Neural progenitor cell (in vitro differentiated cells): Measurements from ENCODE around the gene HPS6. TPM values are rescaled to one million over a fixed set of nuclear protein-coding genes. Genes with fewer than 3 reads are reported as not detected.

Experiments used
- DNase-seq: peaks from one replicate; pipeline ENCODE4 v3.0.0-alpha.2; 2016; ENCODE audit warnings: low spot score
- H2AFZ ChIP-seq: fragments of 200-600 bp; sonication (generic); replicated peaks from 2 replicates; pipeline ENCODE4 v1.6.1; 2016; ENCODE audit warnings: antibody characterized with exemption
- H3F3A ChIP-seq: fragments of 200-600 bp; sonication (generic); 2 replicates; pipeline ENCODE4 v1.6.1; 2016; ENCODE audit warnings: antibody characterized with exemption, low read depth
- H3K27ac ChIP-seq: fragments of 200-600 bp; sonication (generic); 2 replicates; pipeline ENCODE4 v1.5.1; 2016; ENCODE audit warnings: mild to moderate bottlenecking
- H3K27me3 ChIP-seq: fragments of 200-600 bp; sonication (generic); 2 replicates; pipeline ENCODE4 v1.6.1; 2016; ENCODE audit warnings: mild to moderate bottlenecking, moderate library complexity
- H3K36me3 ChIP-seq: fragments of 200-600 bp; sonication (generic); 2 replicates; pipeline ENCODE4 v1.5.1; 2016
- H3K4me1 ChIP-seq: fragments of 200-600 bp; sonication (generic); 2 replicates; pipeline ENCODE4 v1.6.1; 2016; ENCODE audit warnings: mixed run types
- H3K4me2 ChIP-seq: fragments of 200-600 bp; sonication (generic); 2 replicates; pipeline ENCODE4 v1.6.1; 2016
- H3K4me3 ChIP-seq: fragments of 200-600 bp; sonication (generic); 2 replicates; pipeline ENCODE4 v1.5.1; 2016
- H3K79me2 ChIP-seq: fragments of 200-600 bp; sonication (generic); 2 replicates; pipeline ENCODE4 v1.6.1; 2016; ENCODE audit warnings: low read depth
- H3K9ac ChIP-seq: fragments of 200-600 bp; sonication (generic); 2 replicates; pipeline ENCODE4 v1.6.1; 2016
- H3K9me3 ChIP-seq: fragments of 200-600 bp; sonication (generic); 2 replicates; pipeline ENCODE4 v1.5.1; 2016; ENCODE audit warnings: low read depth
- H4K20me1 ChIP-seq: fragments of 200-600 bp; sonication (generic); 2 replicates; pipeline ENCODE4 v1.6.1; 2016; ENCODE audit warnings: low read depth
- H3K27ac Mint-ChIP-seq: 3 replicates; pipeline ENCODE4 v1.8.0; 2021; ENCODE audit warnings: mixed read lengths
- H3K27me3 Mint-ChIP-seq: 2 replicates; pipeline ENCODE4 v1.8.0; 2022; ENCODE audit warnings: low read depth, mild to moderate bottlenecking, inconsistent platforms, moderate library complexity, mixed read lengths; ENCODE audit not compliant: insufficient read depth
- H3K36me3 Mint-ChIP-seq: 3 replicates; pipeline ENCODE4 v1.8.0; 2021; ENCODE audit warnings: mixed read lengths
- H3K4me1 Mint-ChIP-seq: 3 replicates; pipeline ENCODE4 v1.8.0; 2021; ENCODE audit warnings: mixed read lengths
- H3K4me3 Mint-ChIP-seq: 3 replicates; pipeline ENCODE4 v1.8.0; 2021; ENCODE audit warnings: mild to moderate bottlenecking, moderate library complexity, mixed read lengths
- H3K9me3 Mint-ChIP-seq: 3 replicates; pipeline ENCODE4 v1.8.0; 2020; ENCODE audit warnings: mixed read lengths
- CTCF ChIP-seq: fragments of 200-600 bp; sonication (generic); IDR thresholded peaks from 2 replicates; pipeline ENCODE4 v1.5.1; 2017; ENCODE audit warnings: antibody characterized with exemption, mild to moderate bottlenecking
- EZH2 ChIP-seq: fragments of 200-600 bp; sonication (generic); IDR thresholded peaks from 2 replicates; pipeline ENCODE4 v1.6.1; 2017; ENCODE audit warnings: antibody characterized with exemption, mild to moderate bottlenecking, moderate library complexity
- EZH2phosphoT487 ChIP-seq: fragments of 200-600 bp; sonication (generic); IDR thresholded peaks from 2 replicates; pipeline ENCODE4 v1.6.1; 2017; ENCODE audit warnings: antibody characterized with exemption
- total RNA-seq: library from RNA; depleted of rRNA; stranded (reverse); fragments of >200 nt; gene quantifications from 2 replicates; pipeline ENCODE4 v1.2.3, GENCODE V29; 2015; ENCODE audit warnings: low replicate concordance

The HPS6 gene
- total RNA-seq, 1 donor from 2014 or later: 7.2 TPM

- Histone ChIP-seq H3K79me2 (peaks cover 38% of the 10 kb centered on the region), H3K36me3 (no peaks in the 10 kb centered on the region), H3K27me3 (no peaks in the 10 kb centered on the region), H3K4me3 (no peak overlapping the region), H4K20me1 (peaks cover 39% of the 10 kb centered on the region), H3K9me3 (no peaks in the 10 kb centered on the region), H3K4me1 (no peaks in the 10 kb centered on the region), H3K9ac (no peak overlapping the region), H3K27ac (no peak overlapping the region), H2AFZ (no peak overlapping the region), H3K4me2 (no peak overlapping the region), H3F3A (no peaks in the 10 kb centered on the region)
- H3K4me1 Mint-ChIP-seq: peaks cover 3% of the 10 kb centered on the region
- no peak for TF ChIP-seq CTCF
- no peak for TF ChIP-seq EZH2phosphoT487
- no peak for TF ChIP-seq EZH2
- H3K27ac Mint-ChIP-seq: no peak overlapping the region
- H3K27me3 Mint-ChIP-seq: no peaks in the 10 kb centered on the region
- peaks cover 2% of the 10 kb centered on the region for H3K9me3 Mint-ChIP-seq
- no peak for DNase-seq
- peaks cover 24% of the 10 kb centered on the region for H3K36me3 Mint-ChIP-seq
- H3K4me3 Mint-ChIP-seq: no peak overlapping the region
Measured at GRCh38 chr10:102038410-102038809, 26.7 kb upstream of the HPS6 start.

GRCh38 chr10:102040305-102041050, 24.7 kb upstream of the HPS6 start:
- Histone ChIP-seq H3F3A (no peaks in the 10 kb centered on the region), H3K36me3 (no peaks in the 10 kb centered on the region), H3K9me3 (no peaks in the 10 kb centered on the region), H2AFZ (no peak overlapping the region), H3K4me3 (no peak overlapping the region), H3K27ac (no peak overlapping the region), H3K27me3 (no peaks in the 10 kb centered on the region), H3K79me2 (peaks cover 57% of the 10 kb centered on the region), H3K4me1 (no peaks in the 10 kb centered on the region), H3K9ac (no peak overlapping the region), H3K4me2 (no peak overlapping the region), H4K20me1 (peaks cover 52% of the 10 kb centered on the region)
- Mint-ChIP-seq H3K36me3 (peaks cover 19% of the 10 kb centered on the region), H3K9me3 (peaks cover 2% of the 10 kb centered on the region), H3K27ac (no peak overlapping the region), H3K4me1 (peaks cover 9% of the 10 kb centered on the region), H3K4me3 (no peak overlapping the region), H3K27me3 (no peaks in the 10 kb centered on the region)
- TF ChIP-seq CTCF (no peak), EZH2 (no peak), EZH2phosphoT487 (no peak)
- no peak for DNase-seq

- Histone ChIP-seq H3K27me3 (no peaks in the 10 kb centered on the region), H3K79me2 (peaks cover 97% of the 10 kb centered on the region), H3K9me3 (no peaks in the 10 kb centered on the region), H3F3A (no peaks in the 10 kb centered on the region), H3K4me2 (no peak overlapping the region), H3K9ac (no peak overlapping the region), H3K4me3 (no peak overlapping the region), H3K27ac (no peak overlapping the region), H3K4me1 (no peaks in the 10 kb centered on the region), H3K36me3 (no peaks in the 10 kb centered on the region), H2AFZ (no peak overlapping the region), H4K20me1 (peaks cover 55% of the 10 kb centered on the region)
- no peak overlapping the region for H3K27ac Mint-ChIP-seq
- H3K9me3 Mint-ChIP-seq: no peaks in the 10 kb centered on the region
- TF ChIP-seq EZH2 (no peak), EZH2phosphoT487 (no peak), CTCF (no peak)
- H3K36me3 Mint-ChIP-seq: no peaks in the 10 kb centered on the region
- H3K4me3 Mint-ChIP-seq: no peak overlapping the region
- no peak for DNase-seq
- H3K4me1 Mint-ChIP-seq: peaks cover 9% of the 10 kb centered on the region
- no peaks in the 10 kb centered on the region for H3K27me3 Mint-ChIP-seq
Measured at GRCh38 chr10:102045292-102045691, 19.9 kb upstream of the HPS6 start.
